Retinal pigment epithelial cell (primary cell): ENCODE data around the gene KLHL2.
"Not testable (repeated sequence)": the region's sequence is repeated elsewhere in the genome, so short reads cannot be mapped to it uniquely, and the experiment has no call there.

Experiments
- DNase-seq: peaks from one replicate; pipeline ENCODE4 v3.0.0-alpha.2; 2010; ENCODE audit warnings: low read depth
- H3K4me3 ChIP-seq: 2 replicates; pipeline ENCODE4 v1.5.1; 2011; ENCODE audit warnings: mild to moderate bottlenecking, low read length, control low read depth, moderate library complexity
- TF ChIP-seq, protein P1 (sequence below): conservative IDR thresholded peaks from 2 replicates; pipeline ENCODE4 v1.5.1; 2011; ENCODE audit warnings: low read depth, low read length, control low read depth, inconsistent platforms

KLHL2 gene

DNA sequence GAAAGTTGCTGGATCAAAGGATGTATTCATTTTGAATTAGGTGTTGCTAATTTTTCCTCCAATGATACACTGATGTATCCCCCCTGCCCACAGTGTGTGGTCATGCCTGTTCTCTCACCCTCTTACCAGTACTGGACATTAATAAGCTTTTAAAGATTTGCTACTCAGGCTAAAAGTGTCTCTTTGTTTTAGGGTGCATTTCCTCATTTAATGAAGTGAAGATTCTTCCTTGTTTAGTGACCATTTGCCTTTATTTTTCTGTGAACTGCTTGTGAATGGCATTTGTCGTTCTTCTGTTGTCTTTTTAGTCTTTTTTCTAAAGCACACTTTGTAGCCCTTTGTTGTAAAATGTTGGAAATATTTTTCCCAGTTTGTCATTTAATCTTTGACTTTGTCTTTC is 125.1 kb downstream of the KLHL2 start:
- TF ChIP-seq, protein P1, sequence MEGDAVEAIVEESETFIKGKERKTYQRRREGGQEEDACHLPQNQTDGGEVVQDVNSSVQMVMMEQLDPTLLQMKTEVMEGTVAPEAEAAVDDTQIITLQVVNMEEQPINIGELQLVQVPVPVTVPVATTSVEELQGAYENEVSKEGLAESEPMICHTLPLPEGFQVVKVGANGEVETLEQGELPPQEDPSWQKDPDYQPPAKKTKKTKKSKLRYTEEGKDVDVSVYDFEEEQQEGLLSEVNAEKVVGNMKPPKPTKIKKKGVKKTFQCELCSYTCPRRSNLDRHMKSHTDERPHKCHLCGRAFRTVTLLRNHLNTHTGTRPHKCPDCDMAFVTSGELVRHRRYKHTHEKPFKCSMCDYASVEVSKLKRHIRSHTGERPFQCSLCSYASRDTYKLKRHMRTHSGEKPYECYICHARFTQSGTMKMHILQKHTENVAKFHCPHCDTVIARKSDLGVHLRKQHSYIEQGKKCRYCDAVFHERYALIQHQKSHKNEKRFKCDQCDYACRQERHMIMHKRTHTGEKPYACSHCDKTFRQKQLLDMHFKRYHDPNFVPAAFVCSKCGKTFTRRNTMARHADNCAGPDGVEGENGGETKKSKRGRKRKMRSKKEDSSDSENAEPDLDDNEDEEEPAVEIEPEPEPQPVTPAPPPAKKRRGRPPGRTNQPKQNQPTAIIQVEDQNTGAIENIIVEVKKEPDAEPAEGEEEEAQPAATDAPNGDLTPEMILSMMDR, result no peak
- peak overlapping the region; percentile 96 for H3K4me3 ChIP-seq
- DNase-seq, result no peak

DNA sequence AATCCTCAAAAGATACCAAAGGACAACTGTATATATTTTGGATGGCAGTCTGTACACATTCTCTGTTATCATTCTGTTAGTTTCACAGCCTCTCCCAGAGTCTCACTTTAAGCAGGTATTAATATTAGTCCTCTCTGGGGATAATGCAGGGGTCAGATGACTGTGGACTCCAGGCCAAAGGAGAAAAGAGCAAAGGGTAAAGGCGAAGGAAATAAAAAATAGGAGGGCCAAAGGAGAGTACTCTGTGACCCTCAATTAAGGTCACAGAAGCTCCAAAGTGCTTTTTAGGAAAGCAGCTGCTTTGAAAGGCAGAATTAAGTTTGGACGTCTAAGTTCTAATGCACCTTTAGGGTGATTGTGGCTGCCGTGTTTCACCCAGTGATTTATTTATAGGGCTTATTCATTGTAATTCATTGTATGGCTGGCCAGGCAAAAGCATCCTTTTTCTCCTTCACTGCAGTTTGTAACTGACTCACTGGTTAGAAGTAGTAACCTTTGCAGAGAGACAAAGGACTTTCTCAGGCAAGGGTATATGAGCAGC is 127.9 kb downstream of the KLHL2 start:
- TF ChIP-seq, protein P1, result no peak
- DNase-seq, result no peak

DNA sequence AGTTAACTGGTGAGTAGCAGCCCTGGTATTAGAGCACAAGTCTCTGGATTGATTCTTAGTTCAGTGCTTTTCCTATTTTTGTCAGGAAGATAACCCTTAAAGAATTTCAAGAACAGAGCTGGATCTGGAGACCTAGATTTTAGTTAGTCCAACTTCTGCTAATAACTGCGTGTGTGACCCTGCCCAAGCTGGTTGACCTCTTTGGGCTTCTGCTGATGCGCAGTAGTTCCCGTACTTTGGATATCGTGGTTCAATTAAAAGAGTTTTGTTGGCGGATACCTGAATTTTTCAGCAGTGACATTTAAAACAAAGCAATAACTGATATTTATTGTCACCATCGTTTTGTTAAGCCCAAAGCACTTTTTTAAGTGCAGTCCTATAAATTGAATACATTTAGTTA is 129.4 kb downstream of the KLHL2 start:
- H3K4me3 ChIP-seq, result no peak overlapping the region
- DNase-seq, result no peak
- TF ChIP-seq, protein P1, result no peak

More for the DNA sequence above, 127.9 kb downstream of the KLHL2 start:
- H3K4me3 ChIP-seq, result no peak overlapping the region

DNA sequence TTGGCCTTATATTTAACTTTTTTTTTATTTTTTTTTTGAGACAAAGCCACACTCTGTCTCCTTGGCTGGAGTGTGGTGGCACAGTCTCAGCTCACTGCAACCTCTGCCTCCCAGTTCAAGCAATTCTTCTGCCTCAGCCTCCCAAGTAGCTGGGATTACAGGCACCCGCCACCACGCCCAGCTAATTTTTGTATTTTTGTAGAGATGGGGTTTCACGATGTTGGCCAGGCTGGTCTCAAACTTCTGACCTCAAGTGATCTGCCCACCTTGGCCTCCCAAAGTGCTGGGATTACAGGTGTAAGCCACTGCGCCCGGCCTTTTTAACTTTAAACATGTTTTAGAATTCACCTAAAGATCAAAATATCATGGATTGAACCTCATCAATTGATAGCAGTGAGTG is 135.0 kb downstream of the KLHL2 start:
- not testable (repeated sequence) for H3K4me3 ChIP-seq, DNase-seq

DNA sequence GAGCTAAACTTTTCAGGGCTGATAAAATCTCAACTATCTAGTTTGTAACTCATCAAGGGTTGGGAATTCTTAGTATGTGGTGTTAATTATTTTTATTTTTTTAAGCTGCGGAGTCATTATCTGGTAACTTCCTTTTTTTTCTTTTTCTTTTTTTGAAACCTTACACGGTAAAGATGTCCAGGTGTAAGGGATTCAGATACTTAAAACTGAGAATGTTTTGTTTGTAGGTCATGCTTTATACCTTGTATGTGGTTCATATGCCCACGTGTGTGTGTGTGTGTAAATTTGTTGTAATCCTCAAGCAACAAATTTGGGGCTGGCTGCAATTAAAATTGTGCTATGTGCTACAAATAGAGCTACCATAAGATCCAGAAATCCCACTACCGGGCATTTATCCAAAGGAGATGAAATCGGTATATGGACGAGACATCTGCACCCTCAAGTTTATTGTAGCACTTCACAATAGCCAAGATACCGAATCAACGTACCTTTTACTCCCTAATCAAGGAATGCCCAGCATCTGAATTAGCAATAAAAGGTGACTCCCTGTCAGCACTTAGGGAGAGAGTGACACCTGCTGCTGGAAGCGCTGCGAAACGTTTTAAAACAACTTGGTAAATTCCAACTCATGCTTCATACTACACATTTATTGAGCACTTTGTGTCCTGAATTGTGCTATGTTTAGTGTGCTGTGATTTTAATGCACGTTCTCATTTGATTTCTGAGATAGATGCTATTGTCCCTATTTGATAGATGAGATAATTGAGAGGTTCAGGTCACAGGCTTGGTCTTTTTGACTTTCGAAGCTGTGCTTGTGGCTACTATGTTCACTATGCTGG is 136.2 kb downstream of the KLHL2 start:
- DNase-seq, result no peak
- no peak overlapping the region for H3K4me3 ChIP-seq
- TF ChIP-seq, protein P1, result peak; percentile 51

DNA sequence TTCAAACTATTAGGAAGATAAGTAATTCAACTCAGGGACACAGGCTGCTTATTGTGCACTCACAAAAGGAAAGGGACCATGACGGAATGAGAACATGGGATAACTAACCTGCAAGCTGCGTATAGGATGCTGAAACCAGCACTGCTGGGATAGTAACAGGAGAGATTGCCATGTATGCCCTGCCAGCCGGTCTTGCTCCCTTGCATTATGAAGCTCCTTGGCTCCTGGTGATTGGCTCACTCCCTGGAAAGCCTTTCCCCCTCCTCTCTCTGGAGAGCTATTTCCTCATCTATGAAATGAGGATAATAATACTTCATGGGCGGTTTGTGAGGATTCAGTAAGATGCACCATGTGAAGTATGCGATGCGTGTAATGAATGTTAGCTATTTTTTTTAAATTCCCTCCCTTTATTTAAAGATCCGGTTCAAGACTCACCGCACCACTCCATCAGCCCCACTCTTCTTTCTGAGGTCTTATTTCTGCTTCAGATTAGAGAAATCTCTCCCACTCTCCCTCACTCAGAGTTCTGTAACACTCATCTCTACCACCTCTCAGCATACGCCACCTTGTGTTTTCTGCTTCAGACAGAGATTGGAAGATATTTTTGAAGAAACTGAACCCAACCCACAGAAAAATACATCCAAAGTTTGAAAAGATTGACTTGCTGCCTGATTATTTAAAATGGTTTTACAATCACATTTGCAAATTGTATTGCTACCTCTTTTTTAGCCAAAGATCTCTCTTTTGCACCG is 138.5 kb downstream of the KLHL2 start:
- TF ChIP-seq, protein P1, result peak; percentile 33
- H3K4me3 ChIP-seq, result no peak overlapping the region
- DNase-seq, result no peak
